Stimulated activated naive CD8-positive, alpha-beta T cell treated with anti-CD3 and anti-CD28 coated beads, Interleukin-15, amount 100 ng/mL, for 72 hours (primary cell): ENCODE results near the gene PGM3.
A peak's percentile ranks its signal among the peaks of the same experiment; 100 is the strongest.

Experiments used
- ATAC-seq: fragments of 150-1000 bp; cut with Tn5 transposase; 2 replicates; pipeline ENCODE4 v1.10.0; 2021; ENCODE audit warnings: mild to moderate bottlenecking, moderate library complexity
- DNase-seq, 2 donors: peaks; one replicate each; pipeline ENCODE4 v3.0.0; 2021 to 2022
- H3K27ac Mint-ChIP-seq, 2 donors: one replicate each; pipeline ENCODE4 v1.8.0; 2022; ENCODE audit warnings: mild to moderate bottlenecking in 2 of 2, mixed read lengths in 2 of 2, moderate library complexity in 2 of 2
- H3K27me3 Mint-ChIP-seq: one replicate; pipeline ENCODE4 v1.8.0; 2022; ENCODE audit warnings: mixed read lengths
- H3K4me1 Mint-ChIP-seq: one replicate; pipeline ENCODE4 v1.8.0; 2022; ENCODE audit warnings: mild to moderate bottlenecking, mixed read lengths
- H3K4me3 Mint-ChIP-seq, 2 donors: one replicate each; pipeline ENCODE4 v1.8.0; 2022; ENCODE audit warnings: mild to moderate bottlenecking in 2 of 2, mixed read lengths in 2 of 2, moderate library complexity in 1 of 2
- H3K9me3 Mint-ChIP-seq, 2 donors: one replicate each; pipeline ENCODE4 v1.8.0; 2022; ENCODE audit warnings: mixed read lengths in 2 of 2

Gene PGM3, protein sequence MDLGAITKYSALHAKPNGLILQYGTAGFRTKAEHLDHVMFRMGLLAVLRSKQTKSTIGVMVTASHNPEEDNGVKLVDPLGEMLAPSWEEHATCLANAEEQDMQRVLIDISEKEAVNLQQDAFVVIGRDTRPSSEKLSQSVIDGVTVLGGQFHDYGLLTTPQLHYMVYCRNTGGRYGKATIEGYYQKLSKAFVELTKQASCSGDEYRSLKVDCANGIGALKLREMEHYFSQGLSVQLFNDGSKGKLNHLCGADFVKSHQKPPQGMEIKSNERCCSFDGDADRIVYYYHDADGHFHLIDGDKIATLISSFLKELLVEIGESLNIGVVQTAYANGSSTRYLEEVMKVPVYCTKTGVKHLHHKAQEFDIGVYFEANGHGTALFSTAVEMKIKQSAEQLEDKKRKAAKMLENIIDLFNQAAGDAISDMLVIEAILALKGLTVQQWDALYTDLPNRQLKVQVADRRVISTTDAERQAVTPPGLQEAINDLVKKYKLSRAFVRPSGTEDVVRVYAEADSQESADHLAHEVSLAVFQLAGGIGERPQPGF

DNA sequence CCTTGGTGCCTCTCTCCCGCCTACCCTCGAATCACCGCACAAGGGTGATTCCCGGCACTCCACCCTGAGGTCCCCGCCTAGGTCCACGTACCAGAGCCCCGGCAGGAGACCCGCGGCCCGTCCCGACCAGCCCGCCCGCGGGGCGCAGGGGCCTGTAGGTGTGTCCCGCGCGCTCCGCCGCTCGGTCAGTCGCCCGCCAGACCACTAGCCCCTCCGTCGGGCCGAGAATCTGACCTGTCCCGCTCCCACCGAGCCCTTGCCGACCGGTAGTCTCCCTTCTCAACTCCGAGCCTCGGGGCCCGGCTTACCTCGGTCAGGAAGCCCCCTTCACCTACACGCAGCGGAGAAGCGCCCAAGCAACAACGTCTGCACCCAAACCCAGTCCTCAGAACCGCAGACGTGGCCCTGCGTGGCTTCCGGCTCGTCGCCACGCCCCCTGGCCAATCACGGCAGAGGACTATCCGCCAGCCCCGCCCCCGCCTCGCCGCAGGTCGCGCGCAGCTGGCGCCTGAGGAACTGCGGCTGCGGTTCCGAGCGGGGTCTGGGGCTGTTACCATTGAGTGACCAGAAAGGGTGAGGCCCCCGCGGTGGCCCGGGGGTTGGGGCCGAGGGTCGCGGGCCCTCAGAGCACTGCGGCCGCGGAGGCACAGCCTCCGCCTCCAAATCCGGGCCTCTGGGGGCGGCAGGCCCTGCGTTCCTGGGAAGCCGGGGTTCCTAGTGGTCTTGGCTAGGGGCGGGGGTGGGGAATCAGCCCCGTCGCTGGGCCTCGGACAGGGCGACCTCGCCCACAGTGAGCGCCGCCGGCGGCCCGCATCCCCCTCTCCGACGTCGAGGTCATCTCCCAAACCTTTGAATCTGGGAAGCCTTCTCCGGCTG lies at the start of gene PGM3, which contains the start of gene RWDD2A:
TSS of gene PGM3 (minus strand) at position 395 of the 876 bp plus-strand sequence. CDS start 2,253 bp downstream, outside the sequence.
TSS of gene RWDD2A (plus strand) at position 487 of the 876 bp plus-strand sequence. CDS start 1,095 bp downstream, outside the sequence.
- peak within 1 kb of the TSS; percentile 95 to 99 for H3K27ac Mint-ChIP-seq
- H3K4me1 Mint-ChIP-seq: peaks cover 24% of the 10 kb centered on the region
- H3K9me3 Mint-ChIP-seq: no peaks in the 10 kb centered on the region
- DNase-seq (peak; percentile 86 to 89), ATAC-seq (peak; percentile 98)
- peak within 1 kb of the TSS; percentile 96 to 99 for H3K4me3 Mint-ChIP-seq
- H3K27me3 Mint-ChIP-seq: no peaks in the 10 kb centered on the region

DNA sequence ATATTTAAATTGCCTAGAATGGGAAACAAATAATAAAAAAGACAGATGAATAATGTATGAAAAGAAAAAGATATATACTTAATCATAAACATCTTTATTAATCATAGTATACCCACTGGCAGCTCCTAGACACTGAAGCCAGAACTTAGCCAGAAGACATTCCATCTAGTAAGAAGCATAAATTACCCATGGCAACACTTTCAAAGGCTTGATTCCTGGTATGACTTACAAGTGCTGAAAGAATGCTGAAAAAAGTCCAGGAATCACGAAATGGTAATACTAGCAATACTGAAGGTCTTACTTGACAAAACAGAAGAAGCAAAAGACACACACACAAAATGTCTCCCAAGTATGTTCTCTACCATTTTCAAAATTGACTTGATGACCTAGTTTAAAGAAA lies 38.1 kb upstream of the PGM3 start:
- Mint-ChIP-seq H3K27me3 (peaks cover 28% of the 10 kb centered on the region), H3K27ac (no peak overlapping the region), H3K9me3 (no peaks in the 10 kb centered on the region), H3K4me1 (no peaks in the 10 kb centered on the region), H3K4me3 (no peak overlapping the region)
- DNase-seq: no peak
- ATAC-seq: no peak

GRCh38 chr6:83226517-83226916 lies 33.5 kb upstream of the PGM3 start:
- Mint-ChIP-seq H3K4me1 (no peaks in the 10 kb centered on the region), H3K27ac (no peak overlapping the region), H3K4me3 (no peak overlapping the region), H3K27me3 (peaks cover 8% of the 10 kb centered on the region), H3K9me3 (no peaks in the 10 kb centered on the region)
- ATAC-seq (no peak), DNase-seq (no peak)

DNA sequence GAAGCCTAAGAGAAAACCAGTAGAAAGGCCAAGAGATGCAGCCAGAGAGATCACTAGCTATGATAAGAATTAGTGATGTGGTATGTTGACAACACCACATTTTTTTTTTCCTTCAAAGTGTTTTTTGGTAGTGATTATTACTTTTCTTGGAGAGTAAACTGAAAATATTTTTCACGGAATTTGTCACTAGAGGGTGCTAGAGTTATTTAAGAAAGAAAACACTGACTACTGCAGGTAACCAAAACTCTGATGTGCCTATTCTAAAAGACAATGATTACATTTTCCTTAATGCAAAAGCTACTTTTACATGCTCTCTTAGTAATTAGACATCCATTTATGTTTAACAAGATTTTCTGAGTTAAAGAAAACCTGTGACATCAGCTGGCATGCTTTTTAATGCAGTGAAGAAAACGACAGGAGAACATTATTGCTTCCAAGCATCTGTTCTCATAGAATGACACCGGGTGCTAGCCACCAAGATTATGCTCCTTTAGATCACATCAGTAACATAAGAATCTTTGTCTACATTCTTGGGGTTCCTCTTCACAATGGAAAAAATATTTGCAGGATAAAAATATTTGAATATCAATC lies 28.9 kb upstream of the PGM3 start:
- no peak for DNase-seq
- Mint-ChIP-seq H3K27me3 (no peaks in the 10 kb centered on the region), H3K9me3 (no peaks in the 10 kb centered on the region), H3K27ac (no peak overlapping the region), H3K4me3 (no peak overlapping the region), H3K4me1 (no peaks in the 10 kb centered on the region)
- no peak for ATAC-seq

- no peak for DNase-seq
- no peak for ATAC-seq
- Mint-ChIP-seq H3K27ac (no peak overlapping the region), H3K9me3 (no peaks in the 10 kb centered on the region), H3K4me3 (no peak overlapping the region), H3K4me1 (no peaks in the 10 kb centered on the region), H3K27me3 (no peaks in the 10 kb centered on the region)
Measured at GRCh38 chr6:83221276-83221675, 28.2 kb upstream of the PGM3 start.

- Mint-ChIP-seq H3K27me3 (no peaks in the 10 kb centered on the region), H3K27ac (no peak overlapping the region), H3K9me3 (no peaks in the 10 kb centered on the region), H3K4me3 (no peak overlapping the region), H3K4me1 (no peaks in the 10 kb centered on the region)
- DNase-seq (no peak), ATAC-seq (no peak)
Measured at GRCh38 chr6:83220121-83220520, 27.1 kb upstream of the PGM3 start.

- no peaks in the 10 kb centered on the region for H3K4me1 Mint-ChIP-seq
- no peak for DNase-seq
- H3K4me3 Mint-ChIP-seq: no peak overlapping the region
- no peaks in the 10 kb centered on the region for H3K9me3 Mint-ChIP-seq
- no peak for ATAC-seq
- no peaks in the 10 kb centered on the region for H3K27me3 Mint-ChIP-seq
- no peak overlapping the region for H3K27ac Mint-ChIP-seq
Measured at GRCh38 chr6:83218646-83219045, 25.6 kb upstream of the PGM3 start.

- Mint-ChIP-seq H3K4me3 (no peak overlapping the region), H3K27me3 (no peaks in the 10 kb centered on the region), H3K27ac (no peak overlapping the region), H3K9me3 (no peaks in the 10 kb centered on the region), H3K4me1 (no peaks in the 10 kb centered on the region)
- DNase-seq (no peak), ATAC-seq (no peak)
Measured at GRCh38 chr6:83216806-83217205, 23.7 kb upstream of the PGM3 start.

- peak overlapping the region in 1 of 2 donors; percentile 27 for H3K27ac Mint-ChIP-seq
- no peaks in the 10 kb centered on the region for H3K9me3 Mint-ChIP-seq
- no peak overlapping the region for H3K4me3 Mint-ChIP-seq
- peaks cover 7% of the 10 kb centered on the region for H3K27me3 Mint-ChIP-seq
- peak; percentile 97 for ATAC-seq
- peak; percentile 35 to 66 for DNase-seq
- no peaks in the 10 kb centered on the region for H3K4me1 Mint-ChIP-seq
Measured at GRCh38 chr6:83215131-83216047, 22.3 kb upstream of the PGM3 start.

DNA sequence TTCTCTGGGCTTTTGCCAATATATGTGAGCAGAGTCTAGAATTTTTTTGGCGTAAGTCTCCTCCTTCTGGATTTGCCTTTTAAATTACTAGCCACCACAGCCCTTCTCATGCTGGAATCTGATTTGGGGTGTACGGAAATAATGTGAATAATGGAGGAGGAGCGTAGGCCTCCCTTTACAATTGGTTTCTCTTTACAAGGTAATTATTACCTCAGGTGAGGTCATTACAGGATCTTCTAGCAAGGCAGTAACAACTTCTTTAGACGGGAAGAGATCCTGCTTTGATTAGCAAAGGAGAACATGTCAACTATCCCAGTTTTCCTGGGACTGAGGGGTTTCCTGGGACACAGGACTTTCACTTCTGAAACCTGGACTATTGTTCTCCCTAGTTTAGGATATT lies 9.0 kb upstream of the PGM3 start:
- no peak for DNase-seq
- H3K4me3 Mint-ChIP-seq: no peak overlapping the region
- H3K27me3 Mint-ChIP-seq: peaks cover 11% of the 10 kb centered on the region
- H3K27ac Mint-ChIP-seq: no peak overlapping the region
- no peak for ATAC-seq
- no peaks in the 10 kb centered on the region for H3K9me3 Mint-ChIP-seq
- H3K4me1 Mint-ChIP-seq: peaks cover 11% of the 10 kb centered on the region

DNA sequence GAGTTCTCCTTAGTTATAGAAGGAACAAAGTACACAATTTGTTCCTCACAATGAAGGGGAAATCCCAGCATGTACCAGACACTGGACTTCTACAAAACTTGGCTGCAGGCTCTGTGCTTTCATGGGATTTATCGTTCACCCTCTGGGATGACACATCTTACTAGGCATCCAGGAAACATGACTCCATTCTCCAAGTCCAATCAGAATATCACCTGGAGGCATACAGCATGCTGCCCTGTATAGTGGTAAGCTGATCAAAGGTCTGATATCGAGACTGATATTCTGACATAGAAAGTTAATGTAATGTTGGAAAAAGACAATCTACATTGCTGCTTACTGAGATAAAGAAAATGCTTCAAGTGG lies 6.8 kb upstream of the PGM3 start:
- H3K9me3 Mint-ChIP-seq: no peaks in the 10 kb centered on the region
- peaks cover 11% of the 10 kb centered on the region for H3K4me1 Mint-ChIP-seq
- no peak overlapping the region for H3K4me3 Mint-ChIP-seq
- H3K27ac Mint-ChIP-seq: no peak overlapping the region
- DNase-seq: no peak
- ATAC-seq: peak; percentile 32
- no peaks in the 10 kb centered on the region for H3K27me3 Mint-ChIP-seq

GRCh38 chr6:83199173-83199862 lies 6.3 kb upstream of the PGM3 start:
- no peaks in the 10 kb centered on the region for H3K9me3 Mint-ChIP-seq
- H3K27ac Mint-ChIP-seq: no peak overlapping the region
- H3K27me3 Mint-ChIP-seq: no peaks in the 10 kb centered on the region
- DNase-seq: peak in 1 of 2 donors; percentile 19
- peaks cover 13% of the 10 kb centered on the region for H3K4me1 Mint-ChIP-seq
- H3K4me3 Mint-ChIP-seq: no peak overlapping the region
- peak; percentile 88 for ATAC-seq

DNA sequence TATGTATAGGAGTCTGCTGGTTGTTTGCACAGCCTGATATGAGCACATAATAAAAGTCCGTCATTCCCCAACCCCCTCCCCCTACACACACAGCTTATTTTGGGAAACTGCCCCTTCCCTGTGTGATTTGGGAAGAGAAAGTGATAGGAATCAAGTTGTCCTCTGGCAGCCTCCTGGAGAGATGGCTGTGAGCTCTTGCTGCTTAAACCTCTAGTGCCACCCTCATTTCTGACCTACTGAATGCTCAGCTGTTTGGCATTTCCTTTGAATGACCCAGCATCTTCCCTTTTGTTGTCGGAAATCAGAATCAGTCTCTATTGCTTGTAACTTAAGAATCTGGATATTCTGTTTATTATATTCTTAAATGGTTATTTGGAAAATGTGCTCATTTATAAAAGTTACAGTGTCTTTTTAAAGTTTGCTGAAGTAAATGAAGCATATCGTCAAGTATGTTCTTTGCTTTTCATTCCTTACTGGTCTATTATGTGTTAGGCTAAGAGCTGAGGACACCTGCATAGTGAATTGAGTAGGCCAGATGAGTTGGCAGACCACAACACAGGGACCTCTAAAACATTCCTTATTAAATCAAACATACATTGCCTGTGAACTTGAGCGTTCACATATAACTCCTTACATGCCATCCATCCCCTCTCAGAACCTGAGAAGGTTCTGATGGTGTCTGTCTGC lies 5.6 kb upstream of the PGM3 start:
- Mint-ChIP-seq H3K4me1 (peaks cover 19% of the 10 kb centered on the region), H3K27me3 (no peaks in the 10 kb centered on the region), H3K4me3 (no peak overlapping the region), H3K9me3 (no peaks in the 10 kb centered on the region), H3K27ac (no peak overlapping the region)
- ATAC-seq (no peak), DNase-seq (no peak)
